ENCODE results near the gene MED19. TPM values are rescaled to one million over a fixed set of nuclear protein-coding genes. Genes with fewer than 3 reads are reported as not detected.

MED19 gene
- total RNA-seq, 1 donor from 2014 or later, result 24.2 TPM

DNA sequence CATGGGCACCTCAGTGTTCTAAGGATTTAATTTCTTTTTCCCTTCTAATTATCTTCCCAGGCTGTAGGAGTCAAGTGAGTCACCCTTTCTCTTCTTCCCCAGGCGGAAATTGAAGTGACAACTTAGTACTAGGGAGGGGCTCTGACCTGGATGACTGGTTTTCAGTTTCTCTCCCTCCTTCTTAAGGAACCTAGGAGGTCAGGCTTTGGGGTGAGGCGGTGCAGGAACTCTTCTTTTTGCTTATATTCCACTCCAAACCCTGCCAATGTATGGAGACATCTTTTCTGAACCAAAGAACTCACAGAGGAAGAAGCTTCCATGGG is 31.5 kb downstream of the MED19 start:
- TF ChIP-seq, protein P1, sequence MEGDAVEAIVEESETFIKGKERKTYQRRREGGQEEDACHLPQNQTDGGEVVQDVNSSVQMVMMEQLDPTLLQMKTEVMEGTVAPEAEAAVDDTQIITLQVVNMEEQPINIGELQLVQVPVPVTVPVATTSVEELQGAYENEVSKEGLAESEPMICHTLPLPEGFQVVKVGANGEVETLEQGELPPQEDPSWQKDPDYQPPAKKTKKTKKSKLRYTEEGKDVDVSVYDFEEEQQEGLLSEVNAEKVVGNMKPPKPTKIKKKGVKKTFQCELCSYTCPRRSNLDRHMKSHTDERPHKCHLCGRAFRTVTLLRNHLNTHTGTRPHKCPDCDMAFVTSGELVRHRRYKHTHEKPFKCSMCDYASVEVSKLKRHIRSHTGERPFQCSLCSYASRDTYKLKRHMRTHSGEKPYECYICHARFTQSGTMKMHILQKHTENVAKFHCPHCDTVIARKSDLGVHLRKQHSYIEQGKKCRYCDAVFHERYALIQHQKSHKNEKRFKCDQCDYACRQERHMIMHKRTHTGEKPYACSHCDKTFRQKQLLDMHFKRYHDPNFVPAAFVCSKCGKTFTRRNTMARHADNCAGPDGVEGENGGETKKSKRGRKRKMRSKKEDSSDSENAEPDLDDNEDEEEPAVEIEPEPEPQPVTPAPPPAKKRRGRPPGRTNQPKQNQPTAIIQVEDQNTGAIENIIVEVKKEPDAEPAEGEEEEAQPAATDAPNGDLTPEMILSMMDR (IDR thresholded peaks at IDR 0.05; ENCODE audit: unreplicated experiment), result no peak
- H3K4me1 Mint-ChIP-seq (ENCODE audit: low read depth), result peaks cover 8% of the 10 kb centered on the region
- no peak overlapping the region for H3K4me3 Mint-ChIP-seq (ENCODE audit: low read depth)
- H3K9me3 Mint-ChIP-seq (ENCODE audit: low read depth), result no peaks in the 10 kb centered on the region
- peaks cover 19% of the 10 kb centered on the region for H3K36me3 Mint-ChIP-seq (ENCODE audit: insufficient read depth)
- peak overlapping the region; percentile 49 for H3K27ac Mint-ChIP-seq
- H3K27me3 Mint-ChIP-seq, result no peaks in the 10 kb centered on the region
- no peak for DNase-seq (ENCODE audit: low spot score, unreplicated experiment)

DNA sequence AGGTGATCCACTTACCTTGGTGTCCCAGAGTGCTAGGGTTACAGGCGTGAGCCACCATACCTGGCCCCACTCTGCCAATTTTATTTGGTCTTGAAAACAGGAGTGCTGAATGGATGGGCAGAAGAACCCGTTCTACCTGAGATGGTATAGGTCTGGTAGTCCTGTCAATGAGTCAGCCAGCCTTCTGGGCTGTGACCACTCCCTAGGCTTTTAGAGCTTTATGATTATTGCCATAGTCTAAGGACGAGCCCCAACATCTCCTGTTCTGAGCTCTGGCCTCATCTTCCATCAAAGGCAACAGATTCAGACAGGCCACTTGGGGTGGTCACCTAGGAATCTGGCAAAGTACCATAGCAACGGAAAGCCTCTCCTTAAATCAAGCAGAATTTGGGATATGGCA is 32.6 kb downstream of the MED19 start:
- no peaks in the 10 kb centered on the region for H3K27me3 Mint-ChIP-seq
- H3K4me1 Mint-ChIP-seq (ENCODE audit: low read depth), result peaks cover 14% of the 10 kb centered on the region
- H3K36me3 Mint-ChIP-seq (ENCODE audit: insufficient read depth), result peaks cover 17% of the 10 kb centered on the region
- no peaks in the 10 kb centered on the region for H3K9me3 Mint-ChIP-seq (ENCODE audit: low read depth)
- no peak for DNase-seq (ENCODE audit: low spot score, unreplicated experiment)
- H3K4me3 Mint-ChIP-seq (ENCODE audit: low read depth), result no peak overlapping the region
- TF ChIP-seq, protein P1 (IDR thresholded peaks at IDR 0.05; ENCODE audit: unreplicated experiment), result no peak
- no peak overlapping the region for H3K27ac Mint-ChIP-seq

DNA sequence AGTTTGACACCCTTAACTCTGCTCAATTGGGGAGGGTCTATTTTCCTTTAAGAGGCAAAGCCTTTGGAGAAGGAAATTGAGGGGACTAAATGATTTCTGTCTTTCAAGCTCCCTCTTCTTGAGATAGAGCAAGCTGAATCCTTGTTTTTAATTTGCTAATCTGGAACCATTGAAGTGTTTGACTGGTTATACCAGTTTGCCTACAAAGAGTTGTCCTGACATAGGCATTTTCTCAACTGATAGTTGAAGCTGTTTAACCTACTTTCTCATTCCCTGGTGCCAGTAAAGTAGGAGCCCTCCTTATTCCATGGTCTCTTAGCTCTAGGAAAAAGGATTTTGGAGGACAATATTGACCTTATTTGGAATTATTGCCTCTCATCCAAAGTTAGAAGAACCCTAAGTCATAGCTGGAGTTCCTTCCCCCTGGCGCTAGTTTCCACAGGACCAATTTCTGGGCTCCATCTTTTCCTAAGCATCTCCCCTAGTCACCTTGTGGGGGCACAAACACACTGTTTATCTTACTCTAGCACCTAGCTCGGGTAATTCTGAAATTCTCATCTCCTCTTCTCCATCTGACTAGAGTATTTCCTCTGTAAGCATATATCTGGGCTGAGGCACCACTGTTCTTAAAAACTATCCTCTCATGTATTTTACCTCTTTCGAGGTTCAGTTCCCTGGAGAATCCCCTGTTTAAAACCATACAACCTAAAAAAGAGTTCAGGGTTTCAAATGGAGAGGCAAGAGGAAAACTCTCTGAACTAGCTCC is 36.7 kb downstream of the MED19 start:
- Mint-ChIP-seq H3K9me3 (ENCODE audit: low read depth) (no peaks in the 10 kb centered on the region), H3K4me1 (ENCODE audit: low read depth) (peaks cover 31% of the 10 kb centered on the region), H3K36me3 (ENCODE audit: insufficient read depth) (peaks cover 15% of the 10 kb centered on the region), H3K27ac (peak overlapping the region; percentile 58), H3K4me3 (ENCODE audit: low read depth) (no peak overlapping the region), H3K27me3 (no peaks in the 10 kb centered on the region)
- DNase-seq (ENCODE audit: low spot score, unreplicated experiment), result no peak
- TF ChIP-seq, protein P1 (IDR thresholded peaks at IDR 0.05; ENCODE audit: unreplicated experiment), result no peak

DNA sequence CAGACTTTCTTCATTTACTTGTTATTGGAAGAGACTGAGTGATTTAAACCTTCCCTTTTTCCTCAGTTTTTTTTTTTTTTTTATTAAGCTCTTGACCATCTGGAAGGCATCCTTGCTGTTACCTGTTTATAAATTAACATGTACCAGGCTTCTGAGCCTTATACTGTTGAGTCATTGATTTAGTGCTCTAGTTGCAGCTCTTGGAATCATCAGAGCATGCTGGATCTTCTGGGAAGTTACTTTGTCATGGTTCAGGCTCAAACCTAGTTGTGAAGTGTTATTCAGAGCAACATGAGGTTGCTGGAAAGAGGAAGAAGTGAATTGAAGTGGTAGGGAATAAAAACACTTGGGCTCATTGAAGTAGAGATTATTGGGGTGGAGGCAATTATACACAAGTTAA is 37.8 kb downstream of the MED19 start:
- peak overlapping the region; percentile 18 for H3K27ac Mint-ChIP-seq
- no peaks in the 10 kb centered on the region for H3K9me3 Mint-ChIP-seq (ENCODE audit: low read depth)
- DNase-seq (ENCODE audit: low spot score, unreplicated experiment), result no peak
- H3K27me3 Mint-ChIP-seq, result no peaks in the 10 kb centered on the region
- TF ChIP-seq, protein P1 (IDR thresholded peaks at IDR 0.05; ENCODE audit: unreplicated experiment), result no peak
- H3K36me3 Mint-ChIP-seq (ENCODE audit: insufficient read depth), result peaks cover 15% of the 10 kb centered on the region
- H3K4me3 Mint-ChIP-seq (ENCODE audit: low read depth), result no peak overlapping the region
- peaks cover 37% of the 10 kb centered on the region for H3K4me1 Mint-ChIP-seq (ENCODE audit: low read depth)

DNA sequence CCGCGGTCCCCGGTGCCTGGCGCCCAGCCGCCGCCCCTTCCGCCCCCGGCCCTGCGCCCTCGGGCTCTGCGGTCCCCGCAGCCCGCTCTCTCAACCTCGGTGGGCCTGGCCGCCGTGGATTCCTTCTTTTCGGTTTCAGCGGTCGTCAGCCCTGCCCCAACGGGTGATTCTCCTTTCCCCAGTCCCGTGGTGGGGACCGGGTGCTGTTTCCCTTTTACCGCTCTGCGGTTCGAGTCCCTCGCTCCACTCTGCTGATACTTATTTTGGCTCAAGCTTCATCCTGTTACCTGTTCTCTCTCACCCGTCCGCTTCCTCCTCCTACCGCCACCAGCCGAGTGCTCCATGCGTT is 43.6 kb downstream of the MED19 start:
- DNase-seq (ENCODE audit: low spot score, unreplicated experiment), result no peak
- H3K4me3 Mint-ChIP-seq (ENCODE audit: low read depth), result peak overlapping the region; percentile 98
- peak overlapping the region; percentile 100 for H3K27ac Mint-ChIP-seq
- peaks cover 33% of the 10 kb centered on the region for H3K4me1 Mint-ChIP-seq (ENCODE audit: low read depth)
- H3K27me3 Mint-ChIP-seq, result no peaks in the 10 kb centered on the region
- TF ChIP-seq, protein P1 (IDR thresholded peaks at IDR 0.05; ENCODE audit: unreplicated experiment), result no peak
- peaks cover 8% of the 10 kb centered on the region for H3K36me3 Mint-ChIP-seq (ENCODE audit: insufficient read depth)
- no peaks in the 10 kb centered on the region for H3K9me3 Mint-ChIP-seq (ENCODE audit: low read depth)
